SU-DHL-6 (cell line): ENCODE measurements around the gene GGT1.
"Not testable (repeated sequence)": the region's sequence is repeated elsewhere in the genome, so short reads cannot be mapped to it uniquely, and the experiment has no call there.

Source experiments
- EZH2phosphoT487 ChIP-seq: fragments of 200-600 bp; sonication (generic), shearing (Covaris generic); conservative IDR thresholded peaks from 2 replicates; pipeline ENCODE4 v1.6.1; 2018; ENCODE audit warnings: mild to moderate bottlenecking, antibody characterized with exemption, low read length, moderate library complexity, mixed read lengths
- TF ChIP-seq, protein P1 (sequence below): fragments of 200-600 bp; sonication (generic); IDR thresholded peaks from one replicate; pipeline ENCODE4 v1.5.1; 2017; ENCODE audit warnings: antibody characterized with exemption, mild to moderate bottlenecking, low read length, moderate library complexity; ENCODE audit not compliant: insufficient read depth, poor library complexity, severe bottlenecking

DNA sequence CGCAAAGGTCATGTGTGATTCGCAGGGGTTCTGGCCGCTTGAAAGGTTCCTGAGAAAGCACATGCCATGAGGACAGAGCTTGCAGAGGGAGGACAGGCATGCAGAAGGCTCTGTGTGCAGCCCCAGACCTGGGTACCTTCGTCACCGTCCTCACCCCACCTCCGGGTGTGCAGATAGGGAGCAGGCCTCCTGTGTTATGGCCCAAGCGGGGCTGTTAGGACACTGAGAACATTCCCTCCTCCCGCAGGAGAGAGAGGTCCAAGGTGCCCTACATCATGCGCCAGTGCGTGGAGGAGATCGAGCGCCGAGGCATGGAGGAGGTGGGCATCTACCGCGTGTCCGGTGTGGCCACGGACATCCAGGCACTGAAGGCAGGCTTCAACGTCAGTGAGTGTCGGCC, 43.8 kb downstream of the GGT1 start:
- TF ChIP-seq, protein P1, sequence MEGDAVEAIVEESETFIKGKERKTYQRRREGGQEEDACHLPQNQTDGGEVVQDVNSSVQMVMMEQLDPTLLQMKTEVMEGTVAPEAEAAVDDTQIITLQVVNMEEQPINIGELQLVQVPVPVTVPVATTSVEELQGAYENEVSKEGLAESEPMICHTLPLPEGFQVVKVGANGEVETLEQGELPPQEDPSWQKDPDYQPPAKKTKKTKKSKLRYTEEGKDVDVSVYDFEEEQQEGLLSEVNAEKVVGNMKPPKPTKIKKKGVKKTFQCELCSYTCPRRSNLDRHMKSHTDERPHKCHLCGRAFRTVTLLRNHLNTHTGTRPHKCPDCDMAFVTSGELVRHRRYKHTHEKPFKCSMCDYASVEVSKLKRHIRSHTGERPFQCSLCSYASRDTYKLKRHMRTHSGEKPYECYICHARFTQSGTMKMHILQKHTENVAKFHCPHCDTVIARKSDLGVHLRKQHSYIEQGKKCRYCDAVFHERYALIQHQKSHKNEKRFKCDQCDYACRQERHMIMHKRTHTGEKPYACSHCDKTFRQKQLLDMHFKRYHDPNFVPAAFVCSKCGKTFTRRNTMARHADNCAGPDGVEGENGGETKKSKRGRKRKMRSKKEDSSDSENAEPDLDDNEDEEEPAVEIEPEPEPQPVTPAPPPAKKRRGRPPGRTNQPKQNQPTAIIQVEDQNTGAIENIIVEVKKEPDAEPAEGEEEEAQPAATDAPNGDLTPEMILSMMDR = not testable (repeated sequence)
- not testable (repeated sequence) for TF ChIP-seq EZH2phosphoT487
